Activated CD4-positive, alpha-beta T cell treated with anti-CD3 and anti-CD28 coated beads, Interleukin-2, amount 10 ng/mL, durations not matched to agents 7 days and 5 days (primary cell): ENCODE measurements around the gene C19orf25. TPM values are rescaled to one million over a fixed set of nuclear protein-coding genes. Genes with fewer than 3 reads are reported as not detected.

Source experiments
- CTCF ChIA-PET: fragments of 350-600 bp; sonication (Branson Sonifier 250); formaldehyde crosslinking; loops from one replicate; lab custom pipeline; 2021; ENCODE audit warnings: antibody characterized with exemption; lab: Charles Lee
- POLR2A ChIA-PET: fragments of 350-600 bp; sonication (Branson Sonifier 250); formaldehyde crosslinking; loops from one replicate; lab custom pipeline; 2021; ENCODE audit warnings: antibody characterized with exemption; lab: Charles Lee
- DNase-seq: peaks from one replicate; pipeline ENCODE4 v3.0.0-alpha.2; 2020
- H3K27ac Mint-ChIP-seq: one replicate; pipeline ENCODE4 v1.8.0; 2021; ENCODE audit warnings: mild to moderate bottlenecking, moderate library complexity, mixed read lengths
- H3K27me3 Mint-ChIP-seq: one replicate; pipeline ENCODE4 v1.8.0; 2021; ENCODE audit warnings: mixed read lengths
- H3K36me3 Mint-ChIP-seq: one replicate; pipeline ENCODE4 v1.8.0; 2021; ENCODE audit warnings: low read depth, mixed read lengths
- H3K4me1 Mint-ChIP-seq: one replicate; pipeline ENCODE4 v1.8.0; 2021; ENCODE audit warnings: mixed read lengths
- H3K4me3 Mint-ChIP-seq: one replicate; pipeline ENCODE4 v1.8.0; 2021; ENCODE audit warnings: mild to moderate bottlenecking, moderate library complexity, mixed read lengths
- H3K9me3 Mint-ChIP-seq: one replicate; pipeline ENCODE4 v1.8.0; 2021; ENCODE audit warnings: mixed read lengths
- total RNA-seq, 2 experiments: library from RNA; stranded (reverse); gene quantifications; one replicate each; pipeline ENCODE4 v1.2.3, GENCODE V29; 2021

C19orf25 gene
- total RNA-seq, 2 experiments from 2014 or later, result 33.2 to 40.7 TPM

DNA sequence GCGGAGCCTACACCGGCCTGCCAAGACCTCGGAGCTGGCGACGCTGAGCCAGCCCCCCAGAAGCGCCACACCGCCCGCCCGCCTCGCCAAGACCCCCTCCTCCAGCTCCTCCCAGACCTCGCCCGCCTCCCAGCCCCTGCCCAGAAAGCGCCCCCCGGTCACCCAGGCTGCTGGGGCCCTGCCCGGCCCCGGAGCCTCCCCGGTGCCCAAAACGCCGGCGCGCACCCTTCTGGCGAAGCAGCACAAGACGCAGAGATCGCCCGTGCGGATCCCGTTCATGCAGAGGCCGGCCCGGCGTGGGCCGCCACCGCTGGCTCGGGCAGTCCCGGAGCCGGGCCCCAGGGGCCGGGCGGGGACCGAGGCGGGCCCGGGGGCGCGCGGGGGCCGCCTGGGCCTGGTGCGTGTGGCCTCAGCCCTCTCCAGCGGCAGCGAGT is 10.2 kb downstream of the C19orf25 start:
- Mint-ChIP-seq H3K27me3 (peaks cover 14% of the 10 kb centered on the region), H3K9me3 (no peaks in the 10 kb centered on the region), H3K36me3 (no peaks in the 10 kb centered on the region), H3K27ac (no peak overlapping the region), H3K4me3 (no peak overlapping the region), H3K4me1 (peaks cover 13% of the 10 kb centered on the region)
- DNase-seq, result no peak
- ChIA-PET POLR2A (interaction anchor here (0.6 to 1.0 kb wide), 2 partner anchors 11 to 140 kb away, joined by 3 to 4 read pairs; no protein-coding TSS in a partner anchor), CTCF (interaction anchor here (0.9 to 1.8 kb wide), 4 partner anchors 9 to 25 kb away, joined by 3 to 4 read pairs (median 4); partner anchors contain the start of gene REEP6)

DNA sequence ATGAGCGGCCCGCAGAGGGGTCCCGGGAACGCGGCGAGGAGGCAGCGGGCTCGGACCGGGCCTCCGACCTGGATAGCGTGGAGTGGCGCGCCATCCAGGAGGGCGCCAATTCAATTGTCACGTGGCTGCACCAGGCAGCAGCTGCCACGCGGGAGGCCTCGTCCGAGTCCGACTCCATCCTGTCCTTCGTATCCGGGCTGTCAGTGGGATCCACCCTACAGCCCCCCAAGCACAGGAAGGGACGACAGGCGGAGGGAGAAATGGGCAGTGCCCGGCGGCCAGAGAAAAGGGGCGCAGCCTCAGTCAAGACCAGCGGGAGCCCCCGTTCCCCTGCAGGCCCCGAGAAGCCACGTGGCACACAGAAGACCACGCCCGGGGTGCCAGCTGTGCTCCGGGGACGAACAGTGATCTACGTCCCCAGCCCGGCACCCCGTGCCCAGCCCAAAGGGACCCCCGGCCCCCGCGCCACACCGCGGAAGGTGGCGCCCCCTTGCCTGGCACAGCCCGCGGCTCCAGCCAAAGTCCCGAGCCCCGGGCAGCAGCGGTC is 10.7 kb downstream of the C19orf25 start:
- Mint-ChIP-seq H3K27ac (no peak overlapping the region), H3K36me3 (no peaks in the 10 kb centered on the region), H3K27me3 (peaks cover 14% of the 10 kb centered on the region), H3K4me3 (no peak overlapping the region), H3K4me1 (peaks cover 13% of the 10 kb centered on the region), H3K9me3 (no peaks in the 10 kb centered on the region)
- CTCF ChIA-PET, result interaction anchor here (0.9 to 1.8 kb wide), 4 partner anchors 9 to 24 kb away, joined by 3 to 4 read pairs (median 4); partner anchors contain the start of gene REEP6
- DNase-seq, result no peak
- POLR2A ChIA-PET, result interaction anchor here (1.0 kb wide), 1 partner anchor 11 kb away, joined by 3 read pairs; no protein-coding TSS in a partner anchor

DNA sequence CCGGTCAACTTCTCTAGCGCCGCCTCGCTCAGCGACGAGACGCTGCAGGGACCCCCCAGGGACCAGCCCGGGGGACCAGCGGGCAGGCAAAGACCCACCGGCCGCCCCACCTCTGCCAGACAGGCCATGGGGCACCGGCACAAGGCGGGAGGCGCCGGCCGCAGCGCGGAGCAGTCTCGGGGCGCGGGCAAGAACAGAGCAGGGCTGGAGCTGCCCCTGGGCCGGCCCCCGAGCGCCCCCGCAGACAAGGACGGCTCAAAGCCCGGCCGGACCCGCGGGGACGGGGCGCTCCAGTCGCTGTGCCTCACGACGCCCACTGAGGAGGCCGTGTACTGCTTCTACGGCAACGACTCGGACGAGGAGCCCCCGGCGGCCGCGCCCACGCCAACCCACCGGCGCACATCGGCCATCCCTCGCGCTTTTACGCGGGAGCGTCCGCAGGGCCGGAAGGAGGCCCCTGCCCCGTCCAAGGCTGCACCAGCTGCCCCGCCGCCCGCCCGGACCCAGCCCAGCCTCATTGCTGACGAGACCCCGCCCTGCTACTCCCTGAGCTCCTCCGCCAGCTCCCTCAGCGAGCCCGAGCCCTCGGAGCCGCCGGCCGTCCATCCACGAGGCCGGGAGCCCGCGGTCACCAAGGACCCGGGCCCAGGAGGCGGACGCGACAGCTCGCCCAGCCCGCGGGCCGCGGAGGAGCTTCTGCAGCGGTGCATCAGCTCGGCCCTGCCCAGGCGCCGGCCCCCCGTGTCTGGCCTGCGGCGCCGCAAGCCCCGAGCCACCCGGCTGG is 11.3 kb downstream of the C19orf25 start:
- CTCF ChIA-PET, result interaction anchor here (0.6 to 1.8 kb wide), 3 partner anchors 10 to 23 kb away, joined by 3 to 4 read pairs (median 3); no protein-coding TSS in a partner anchor
- Mint-ChIP-seq H3K36me3 (no peaks in the 10 kb centered on the region), H3K4me1 (peaks cover 10% of the 10 kb centered on the region), H3K27ac (no peak overlapping the region), H3K27me3 (peaks cover 11% of the 10 kb centered on the region), H3K4me3 (no peak overlapping the region), H3K9me3 (no peaks in the 10 kb centered on the region)
- DNase-seq, result no peak
- POLR2A ChIA-PET, result no interaction called here

DNA sequence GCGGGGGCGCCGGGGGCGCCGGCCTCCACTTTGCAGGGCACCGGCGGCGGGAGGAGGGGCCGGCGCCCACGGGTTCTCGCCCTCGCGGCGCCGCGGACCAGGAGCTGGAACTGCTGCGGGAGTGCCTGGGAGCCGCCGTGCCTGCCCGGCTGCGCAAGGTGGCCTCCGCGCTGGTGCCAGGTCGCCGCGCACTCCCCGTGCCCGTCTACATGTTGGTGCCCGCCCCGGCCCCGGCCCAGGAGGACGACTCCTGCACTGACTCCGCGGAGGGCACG is 11.9 kb downstream of the C19orf25 start:
- H3K9me3 Mint-ChIP-seq, result no peaks in the 10 kb centered on the region
- peaks cover 8% of the 10 kb centered on the region for H3K4me1 Mint-ChIP-seq
- H3K36me3 Mint-ChIP-seq, result no peaks in the 10 kb centered on the region
- H3K27ac Mint-ChIP-seq, result no peak overlapping the region
- H3K4me3 Mint-ChIP-seq, result no peak overlapping the region
- ChIA-PET CTCF (interaction anchor here (0.6 to 1.8 kb wide), 3 partner anchors 10 to 23 kb away, joined by 3 to 4 read pairs (median 3); no protein-coding TSS in a partner anchor), POLR2A (no interaction called here)
- no peak for DNase-seq
- H3K27me3 Mint-ChIP-seq, result peaks cover 10% of the 10 kb centered on the region

DNA sequence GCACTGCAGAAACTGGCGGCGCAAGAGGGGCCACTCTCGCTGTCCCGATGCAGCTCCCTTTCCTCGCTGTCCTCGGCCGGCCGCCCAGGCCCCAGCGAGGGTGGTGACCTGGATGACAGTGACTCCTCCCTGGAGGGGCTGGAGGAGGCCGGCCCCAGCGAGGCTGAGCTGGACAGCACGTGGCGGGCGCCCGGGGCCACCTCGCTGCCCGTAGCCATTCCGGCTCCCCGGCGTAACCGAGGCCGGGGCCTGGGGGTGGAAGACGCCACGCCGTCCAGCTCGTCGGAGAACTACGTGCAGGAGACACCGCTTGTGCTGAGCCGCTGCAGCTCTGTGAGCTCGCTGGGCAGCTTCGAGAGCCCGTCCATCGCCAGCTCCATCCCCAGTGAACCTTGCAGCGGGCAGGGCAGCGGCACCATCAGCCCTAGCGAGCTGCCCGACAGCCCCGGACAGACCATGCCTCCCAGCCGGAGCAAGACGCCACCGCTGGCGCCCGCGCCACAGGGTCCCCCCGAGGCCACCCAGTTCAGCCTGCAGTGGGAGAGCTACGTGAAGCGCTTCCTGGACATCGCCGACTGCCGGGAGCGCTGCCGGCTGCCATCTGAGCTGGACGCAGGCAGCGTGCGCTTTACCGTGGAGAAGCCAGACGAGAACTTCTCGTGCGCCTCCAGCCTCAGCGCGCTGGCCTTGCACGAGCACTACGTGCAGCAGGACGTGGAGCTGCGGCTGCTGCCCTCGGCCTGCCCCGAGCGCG is 12.4 kb downstream of the C19orf25 start:
- H3K4me3 Mint-ChIP-seq, result no peak overlapping the region
- H3K36me3 Mint-ChIP-seq, result no peaks in the 10 kb centered on the region
- POLR2A ChIA-PET, result no interaction called here
- CTCF ChIA-PET, result interaction anchor here (1.1 to 1.2 kb wide), 2 partner anchors 11 to 16 kb away, joined by 3 read pairs; no protein-coding TSS in a partner anchor
- DNase-seq, result no peak
- H3K9me3 Mint-ChIP-seq, result no peaks in the 10 kb centered on the region
- H3K4me1 Mint-ChIP-seq, result peaks cover 6% of the 10 kb centered on the region
- no peak overlapping the region for H3K27ac Mint-ChIP-seq
- H3K27me3 Mint-ChIP-seq, result peaks cover 10% of the 10 kb centered on the region

DNA sequence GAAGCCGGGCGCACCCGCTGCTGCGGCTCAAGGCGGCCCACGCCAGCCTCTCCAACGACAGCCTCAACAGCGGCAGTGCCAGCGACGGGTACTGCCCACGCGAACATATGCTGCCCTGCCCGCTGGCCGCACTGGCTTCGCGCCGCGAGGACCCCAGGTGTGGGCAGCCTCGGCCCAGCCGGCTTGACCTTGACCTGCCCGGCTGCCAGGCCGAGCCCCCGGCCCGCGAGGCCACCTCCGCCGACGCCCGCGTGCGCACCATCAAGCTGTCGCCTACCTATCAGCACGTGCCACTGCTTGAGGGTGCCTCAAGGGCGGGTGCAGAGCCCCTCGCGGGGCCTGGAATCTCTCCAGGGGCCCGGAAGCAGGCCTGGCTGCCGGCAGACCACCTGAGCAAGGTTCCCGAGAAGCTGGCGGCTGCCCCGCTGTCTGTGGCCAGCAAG is 13.0 kb downstream of the C19orf25 start:
- H3K4me1 Mint-ChIP-seq, result peaks cover 4% of the 10 kb centered on the region
- CTCF ChIA-PET, result interaction anchor here (1.1 to 1.2 kb wide), 2 partner anchors 12 to 15 kb away, joined by 3 read pairs; no protein-coding TSS in a partner anchor
- H3K36me3 Mint-ChIP-seq, result no peaks in the 10 kb centered on the region
- no peak overlapping the region for H3K27ac Mint-ChIP-seq
- no peak for DNase-seq
- no peak overlapping the region for H3K4me3 Mint-ChIP-seq
- H3K27me3 Mint-ChIP-seq, result peaks cover 8% of the 10 kb centered on the region
- POLR2A ChIA-PET, result no interaction called here
- H3K9me3 Mint-ChIP-seq, result no peaks in the 10 kb centered on the region

DNA sequence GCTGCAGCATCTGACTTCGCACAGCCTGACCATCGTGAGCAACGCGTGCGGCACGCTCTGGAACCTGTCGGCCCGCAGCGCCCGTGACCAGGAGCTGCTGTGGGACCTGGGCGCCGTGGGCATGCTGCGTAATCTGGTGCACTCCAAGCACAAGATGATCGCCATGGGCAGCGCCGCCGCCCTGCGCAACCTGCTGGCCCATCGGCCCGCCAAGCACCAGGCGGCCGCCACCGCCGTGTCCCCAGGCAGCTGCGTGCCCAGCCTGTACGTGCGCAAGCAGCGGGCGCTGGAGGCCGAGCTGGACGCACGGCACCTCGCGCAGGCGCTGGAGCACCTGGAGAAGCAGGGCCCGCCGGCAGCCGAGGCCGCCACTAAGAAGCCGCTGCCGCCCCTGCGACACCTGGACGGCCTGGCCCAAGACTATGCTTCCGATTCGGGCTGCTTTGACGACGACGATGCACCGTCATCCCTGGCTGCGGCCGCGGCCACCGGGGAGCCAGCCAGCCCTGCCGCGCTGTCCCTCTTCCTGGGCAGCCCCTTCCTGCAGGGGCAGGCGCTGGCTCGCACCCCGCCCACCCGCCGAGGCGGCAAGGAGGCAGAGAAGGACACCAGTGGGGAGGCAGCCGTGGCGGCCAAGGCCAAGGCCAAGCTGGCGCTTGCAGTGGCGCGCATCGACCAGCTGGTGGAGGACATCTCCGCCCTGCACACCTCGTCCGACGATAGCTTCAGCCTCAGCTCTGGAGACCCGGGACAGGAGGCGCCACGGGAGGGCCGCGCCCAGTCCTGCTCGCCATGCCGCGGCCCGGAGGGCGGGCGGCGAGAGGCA is 13.6 kb downstream of the C19orf25 start:
- H3K27me3 Mint-ChIP-seq, result peaks cover 8% of the 10 kb centered on the region
- no peak overlapping the region for H3K27ac Mint-ChIP-seq
- ChIA-PET CTCF (interaction anchor here (1.1 kb wide), 1 partner anchor 15 kb away, joined by 3 read pairs; no protein-coding TSS in a partner anchor), POLR2A (no interaction called here)
- DNase-seq, result no peak
- no peak overlapping the region for H3K4me3 Mint-ChIP-seq
- no peaks in the 10 kb centered on the region for H3K36me3 Mint-ChIP-seq
- no peaks in the 10 kb centered on the region for H3K9me3 Mint-ChIP-seq
- H3K4me1 Mint-ChIP-seq, result peaks cover 4% of the 10 kb centered on the region

DNA sequence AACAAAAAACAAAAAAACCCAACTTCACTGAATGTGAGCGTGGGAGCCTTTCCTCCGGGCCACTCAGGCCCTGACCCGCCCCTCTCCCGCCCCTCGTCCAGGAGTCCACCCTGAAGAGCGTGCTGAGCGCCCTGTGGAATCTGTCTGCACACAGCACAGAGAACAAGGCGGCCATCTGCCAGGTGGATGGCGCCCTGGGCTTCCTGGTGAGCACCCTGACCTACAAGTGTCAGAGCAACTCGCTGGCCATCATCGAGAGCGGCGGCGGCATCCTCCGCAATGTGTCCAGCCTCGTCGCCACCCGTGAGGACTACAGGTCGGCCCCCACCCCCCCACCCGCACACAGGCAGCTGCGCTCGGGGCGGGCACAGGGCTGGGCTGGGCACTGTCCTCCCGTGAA is 17.2 kb downstream of the C19orf25 start:
- Mint-ChIP-seq H3K27me3 (peaks cover 15% of the 10 kb centered on the region), H3K36me3 (no peaks in the 10 kb centered on the region), H3K4me1 (no peaks in the 10 kb centered on the region), H3K9me3 (no peaks in the 10 kb centered on the region), H3K4me3 (no peak overlapping the region), H3K27ac (no peak overlapping the region)
- POLR2A ChIA-PET, result no interaction called here
- DNase-seq, result no peak
- CTCF ChIA-PET, result no interaction called here

DNA sequence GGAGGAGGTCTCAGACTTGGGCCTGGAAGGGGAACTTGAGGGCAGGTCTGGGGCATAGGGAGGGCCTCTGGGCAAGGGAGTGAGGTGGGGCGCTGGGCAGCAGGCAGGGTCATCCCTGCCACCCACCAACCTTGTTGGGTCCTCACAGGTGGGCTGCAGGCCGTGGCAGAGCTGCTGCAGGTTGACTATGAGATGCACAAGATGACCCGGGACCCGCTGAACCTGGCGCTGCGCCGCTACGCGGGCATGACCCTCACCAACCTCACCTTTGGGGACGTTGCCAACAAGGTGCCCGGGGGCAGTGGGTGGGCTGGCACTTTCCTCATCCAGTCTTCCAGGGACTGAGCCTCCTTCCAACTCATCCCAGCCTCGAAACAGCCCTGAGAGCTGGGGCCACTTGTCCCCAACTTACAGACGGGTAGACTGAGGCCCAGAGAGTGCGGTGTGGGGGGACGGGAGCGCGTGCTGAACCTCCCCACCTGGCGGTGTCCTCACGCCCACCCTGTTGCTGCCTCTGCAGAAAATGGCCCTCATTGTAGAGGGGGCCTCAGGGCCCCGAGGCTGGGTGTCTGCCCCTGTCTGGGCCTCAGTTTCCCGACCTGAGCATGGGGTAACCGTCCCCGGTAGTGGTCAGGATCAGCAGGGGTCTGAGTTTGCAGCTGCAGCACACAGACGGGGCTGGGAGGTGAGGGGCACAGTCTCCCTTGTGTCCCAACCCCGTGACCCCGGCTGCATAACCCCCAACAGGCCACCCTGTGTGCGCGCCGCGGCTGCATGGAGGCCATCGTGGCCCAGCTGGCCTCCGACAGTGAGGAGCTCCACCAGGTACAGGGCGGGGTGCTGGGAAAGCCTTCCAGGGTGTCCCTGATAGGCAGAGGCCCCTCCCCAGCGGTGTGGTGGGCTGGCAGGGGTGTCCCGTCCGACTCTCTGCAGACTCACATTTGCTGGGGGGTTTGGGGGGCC is 18.7 kb downstream of the C19orf25 start:
- ChIA-PET CTCF (no interaction called here), POLR2A (no interaction called here)
- Mint-ChIP-seq H3K36me3 (peaks cover 4% of the 10 kb centered on the region), H3K4me1 (peaks cover 5% of the 10 kb centered on the region), H3K9me3 (no peaks in the 10 kb centered on the region), H3K27ac (no peak overlapping the region), H3K27me3 (peaks cover 18% of the 10 kb centered on the region), H3K4me3 (no peak overlapping the region)
- DNase-seq, result no peak

DNA sequence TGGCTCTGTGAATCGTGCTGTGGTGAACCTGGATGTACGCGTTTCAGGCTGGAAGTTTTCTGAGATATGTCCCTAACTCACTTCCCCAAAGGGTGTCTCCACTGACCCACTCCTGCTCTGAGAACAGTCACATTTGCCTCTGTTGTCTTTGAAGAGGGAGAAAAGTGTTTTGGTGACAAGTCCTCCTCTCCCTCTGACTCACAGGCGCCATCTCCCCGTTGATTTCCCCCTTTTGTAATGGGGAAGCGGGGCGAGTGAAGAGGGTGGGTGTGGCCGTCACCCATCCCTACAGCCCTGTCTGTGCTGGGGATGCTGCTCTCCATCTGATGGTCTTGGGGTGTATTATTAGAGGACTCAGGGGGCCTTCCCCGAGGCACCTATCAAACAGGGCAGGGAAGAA is 19.5 kb downstream of the C19orf25 start:
- CTCF ChIA-PET, result interaction anchor here (1.1 kb wide), 1 partner anchor 9 kb away, joined by 4 read pairs; no protein-coding TSS in a partner anchor
- Mint-ChIP-seq H3K9me3 (no peaks in the 10 kb centered on the region), H3K27ac (no peak overlapping the region), H3K4me1 (peaks cover 7% of the 10 kb centered on the region), H3K27me3 (peaks cover 22% of the 10 kb centered on the region), H3K4me3 (no peak overlapping the region), H3K36me3 (peaks cover 4% of the 10 kb centered on the region)
- no peak for DNase-seq
- POLR2A ChIA-PET, result no interaction called here

DNA sequence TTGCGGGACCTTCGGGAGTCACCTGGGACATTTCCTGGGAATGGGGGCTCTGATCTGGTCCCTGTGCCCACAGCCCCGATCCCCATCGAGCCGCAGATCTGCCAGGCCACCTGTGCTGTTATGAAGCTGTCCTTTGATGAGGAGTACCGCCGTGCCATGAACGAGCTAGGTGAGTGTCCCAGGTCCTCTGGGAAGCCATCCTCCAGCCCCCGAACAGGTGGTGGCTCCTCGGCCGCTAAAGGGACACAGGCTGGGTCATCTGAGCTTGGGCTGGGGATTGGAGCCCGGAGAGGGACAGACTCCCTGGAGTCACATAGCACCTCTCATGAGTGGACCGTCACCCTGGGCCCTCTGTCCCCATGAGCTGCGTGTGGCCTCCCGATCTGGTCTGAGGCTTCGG is 21.1 kb downstream of the C19orf25 start:
- H3K9me3 Mint-ChIP-seq, result no peaks in the 10 kb centered on the region
- no peak overlapping the region for H3K4me3 Mint-ChIP-seq
- H3K27me3 Mint-ChIP-seq, result peaks cover 30% of the 10 kb centered on the region
- no peak overlapping the region for H3K27ac Mint-ChIP-seq
- H3K4me1 Mint-ChIP-seq, result peaks cover 9% of the 10 kb centered on the region
- CTCF ChIA-PET, result interaction anchor here (0.8 to 1.6 kb wide), 3 partner anchors 14 to 133 kb away, joined by 3 to 4 read pairs (median 4); no protein-coding TSS in a partner anchor
- POLR2A ChIA-PET, result interaction anchor here (0.9 kb wide), 1 partner anchor 11 kb away, joined by 3 read pairs; no protein-coding TSS in a partner anchor
- no peak for DNase-seq
- H3K36me3 Mint-ChIP-seq, result peaks cover 4% of the 10 kb centered on the region
